22Rv1 (cell line): ENCODE measurements around the gene DNM1.

Source experiments
- H3K27ac ChIP-seq: fragments of 450-650 bp; 2 replicates; pipeline ENCODE4 v1.5.1; 2017
- CTCF ChIP-seq: fragments of 450-650 bp; IDR thresholded peaks from 2 replicates; pipeline ENCODE4 v1.5.1; 2017; ENCODE audit warnings: mild to moderate bottlenecking
- ZFX ChIP-seq: fragments of 450-650 bp; IDR thresholded peaks from 2 replicates; pipeline ENCODE4 v1.6.1; 2017; ENCODE audit warnings: antibody characterized with exemption, borderline replicate concordance

Gene DNM1

GRCh38 chr9:128215491-128216409, 12.6 kb downstream of the DNM1 start:
- no peak overlapping the region for H3K27ac ChIP-seq
- TF ChIP-seq CTCF (no peak), ZFX (no peak)

DNA sequence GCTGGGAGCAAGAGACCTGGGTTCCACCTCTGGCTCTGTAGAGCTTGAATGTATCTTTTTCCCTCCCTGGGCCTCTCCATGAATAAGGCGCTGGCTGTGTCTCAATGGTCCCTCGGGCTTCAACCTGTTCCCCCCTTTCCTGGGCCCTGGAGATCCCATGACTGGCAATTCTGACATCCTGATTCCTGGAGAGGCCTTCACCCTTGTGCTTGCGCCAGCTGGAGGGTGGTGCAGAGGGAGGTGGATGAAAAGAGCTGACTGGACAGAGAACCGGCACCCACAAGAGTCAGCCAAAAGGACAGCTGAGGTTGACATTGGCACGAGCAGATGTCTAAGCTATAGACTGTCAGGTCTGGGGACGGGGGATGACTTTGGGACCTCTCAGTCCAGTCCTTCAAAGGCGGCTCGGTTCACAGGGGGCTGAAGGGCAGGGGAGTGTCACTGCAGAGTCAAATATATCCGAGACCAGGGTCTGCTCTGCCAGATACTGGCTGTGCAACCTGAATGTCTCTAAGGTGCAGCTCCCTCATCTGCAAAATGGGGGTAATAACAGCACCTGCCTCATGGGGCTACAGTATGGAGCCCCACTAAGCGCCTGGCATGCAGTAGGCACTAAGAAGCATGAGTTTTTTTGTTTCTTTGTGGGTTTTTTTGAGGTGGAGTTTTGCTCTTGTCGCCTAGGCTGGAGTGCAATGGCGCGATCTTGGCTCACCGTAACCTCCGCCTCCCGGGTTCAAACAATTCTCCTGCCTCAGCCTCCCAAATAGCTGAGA, 13.8 kb downstream of the DNM1 start:
- no peak for TF ChIP-seq ZFX
- TF ChIP-seq CTCF, result no peak
- H3K27ac ChIP-seq, result no peak overlapping the region

DNA sequence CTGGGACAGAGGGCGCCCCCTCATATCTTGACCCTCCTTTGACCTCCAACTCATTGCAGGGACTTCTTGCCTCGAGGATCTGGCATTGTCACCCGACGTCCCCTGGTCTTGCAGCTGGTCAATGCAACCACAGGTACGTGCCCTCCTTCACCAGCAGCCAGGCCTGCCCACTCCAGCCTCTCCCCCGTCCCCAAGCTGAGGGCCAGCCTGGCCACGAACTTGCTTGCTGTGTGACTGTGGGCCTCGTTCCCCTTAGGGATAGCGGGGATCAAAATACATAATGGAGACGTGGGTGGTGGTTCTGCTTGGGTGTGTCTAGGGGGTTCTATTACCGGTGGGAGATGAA, 15.0 kb downstream of the DNM1 start:
- peak overlapping the region; percentile 26; the same call in 1 of the 2 replicates for H3K27ac ChIP-seq
- no peak for TF ChIP-seq ZFX
- no peak for TF ChIP-seq CTCF

DNA sequence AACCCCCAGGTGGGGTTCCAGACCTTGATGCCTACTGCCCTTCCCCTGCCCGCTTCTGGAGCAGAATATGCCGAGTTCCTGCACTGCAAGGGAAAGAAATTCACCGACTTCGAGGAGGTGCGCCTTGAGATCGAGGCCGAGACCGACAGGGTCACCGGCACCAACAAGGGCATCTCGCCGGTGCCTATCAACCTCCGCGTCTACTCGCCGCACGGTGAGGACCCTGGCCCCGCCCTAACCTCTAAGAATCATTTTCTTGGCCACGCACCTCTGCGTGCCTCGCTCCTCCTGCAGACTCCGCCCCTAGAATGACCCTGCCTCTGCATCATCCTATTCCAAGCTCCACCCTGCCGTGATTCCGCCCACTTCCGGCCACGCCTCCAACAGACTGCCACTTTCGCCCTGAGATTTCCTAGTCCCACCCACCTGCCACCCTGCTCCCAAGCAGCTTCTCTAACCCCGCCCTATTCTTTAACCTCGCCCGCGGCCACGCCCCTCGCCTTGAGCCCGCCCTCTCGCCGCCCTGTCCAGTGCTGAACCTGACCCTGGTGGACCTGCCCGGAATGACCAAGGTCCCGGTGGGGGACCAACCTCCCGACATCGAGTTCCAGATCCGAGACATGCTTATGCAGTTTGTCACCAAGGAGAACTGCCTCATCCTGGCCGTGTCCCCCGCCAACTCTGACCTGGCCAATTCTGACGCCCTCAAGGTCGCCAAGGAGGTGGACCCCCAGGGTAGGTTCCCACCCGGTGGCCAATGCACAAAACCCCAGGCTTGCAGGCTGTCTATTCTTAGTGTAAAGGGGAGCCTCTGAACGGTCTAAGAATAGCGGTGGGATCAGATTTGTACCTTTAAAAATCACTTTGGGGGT, 15.6 kb downstream of the DNM1 start:
- TF ChIP-seq CTCF (no peak), ZFX (no peak)

GRCh38 chr9:128219831-128220230, 16.7 kb downstream of the DNM1 start:
- no peak overlapping the region for H3K27ac ChIP-seq
- no peak for TF ChIP-seq ZFX
- TF ChIP-seq CTCF, result no peak

More for the DNA sequence above, 15.6 kb downstream of the DNM1 start:
- H3K27ac ChIP-seq, result peak overlapping the region; percentile 26; the same call in 1 of the 2 replicates

- TF ChIP-seq ZFX (no peak), CTCF (no peak)
- no peak overlapping the region for H3K27ac ChIP-seq
Measured at GRCh38 chr9:128222026-128222425, 18.8 kb downstream of the DNM1 start.
